ENCODE measurements around the gene GPC1.

GPC1 gene

GRCh38 chr2:240431661-240432424 is 3.6 kb upstream of the GPC1 start:
- no peak for DNase-seq

- no peak for DNase-seq
These were observed 3.0 kb upstream of the GPC1 start for GRCh38 chr2:240432430-240432819.

- DNase-seq, result no peak
These were observed 2.4 kb upstream of the GPC1 start for GRCh38 chr2:240432820-240433801.

GRCh38 chr2:240433973-240434727 is 1.3 kb upstream of the GPC1 start:
- DNase-seq, result no peak

- DNase-seq, result peak; percentile 96
These were observed 571 bp upstream of the GPC1 start for GRCh38 chr2:240434728-240435456.

GRCh38 chr2:240435948-240436682 is 652 bp downstream of the GPC1 start:
- DNase-seq, result peak; percentile 20

- no peak for DNase-seq
These were observed 1.5 kb downstream of the GPC1 start for GRCh38 chr2:240436683-240437550.

GRCh38 chr2:240437551-240437860 is 2.0 kb downstream of the GPC1 start:
- no peak for DNase-seq

GRCh38 chr2:240437861-240438809 is 2.7 kb downstream of the GPC1 start:
- peak; percentile 74 for DNase-seq

- no peak for DNase-seq
These were observed 3.6 kb downstream of the GPC1 start for GRCh38 chr2:240438810-240439697.

GRCh38 chr2:240439698-240440151 is 4.3 kb downstream of the GPC1 start:
- no peak for DNase-seq

- DNase-seq, result no peak
These were observed 4.8 kb downstream of the GPC1 start for GRCh38 chr2:240440251-240440650.

GRCh38 chr2:240440704-240441320 is 5.3 kb downstream of the GPC1 start:
- no peak for DNase-seq

- DNase-seq, result no peak
These were observed 6.0 kb downstream of the GPC1 start for GRCh38 chr2:240441326-240441992.

GRCh38 chr2:240441993-240442411 is 6.5 kb downstream of the GPC1 start:
- no peak for DNase-seq

GRCh38 chr2:240442891-240443715 is 7.6 kb downstream of the GPC1 start:
- no peak for DNase-seq

All from CD4-positive, alpha-beta T cell treated with Interleukin-6 for 4 hours (primary cell).